ENCODE results near the gene EDRF1.
A peak's percentile ranks its signal among the peaks of the same experiment; 100 is the strongest.

EDRF1 gene, protein sequence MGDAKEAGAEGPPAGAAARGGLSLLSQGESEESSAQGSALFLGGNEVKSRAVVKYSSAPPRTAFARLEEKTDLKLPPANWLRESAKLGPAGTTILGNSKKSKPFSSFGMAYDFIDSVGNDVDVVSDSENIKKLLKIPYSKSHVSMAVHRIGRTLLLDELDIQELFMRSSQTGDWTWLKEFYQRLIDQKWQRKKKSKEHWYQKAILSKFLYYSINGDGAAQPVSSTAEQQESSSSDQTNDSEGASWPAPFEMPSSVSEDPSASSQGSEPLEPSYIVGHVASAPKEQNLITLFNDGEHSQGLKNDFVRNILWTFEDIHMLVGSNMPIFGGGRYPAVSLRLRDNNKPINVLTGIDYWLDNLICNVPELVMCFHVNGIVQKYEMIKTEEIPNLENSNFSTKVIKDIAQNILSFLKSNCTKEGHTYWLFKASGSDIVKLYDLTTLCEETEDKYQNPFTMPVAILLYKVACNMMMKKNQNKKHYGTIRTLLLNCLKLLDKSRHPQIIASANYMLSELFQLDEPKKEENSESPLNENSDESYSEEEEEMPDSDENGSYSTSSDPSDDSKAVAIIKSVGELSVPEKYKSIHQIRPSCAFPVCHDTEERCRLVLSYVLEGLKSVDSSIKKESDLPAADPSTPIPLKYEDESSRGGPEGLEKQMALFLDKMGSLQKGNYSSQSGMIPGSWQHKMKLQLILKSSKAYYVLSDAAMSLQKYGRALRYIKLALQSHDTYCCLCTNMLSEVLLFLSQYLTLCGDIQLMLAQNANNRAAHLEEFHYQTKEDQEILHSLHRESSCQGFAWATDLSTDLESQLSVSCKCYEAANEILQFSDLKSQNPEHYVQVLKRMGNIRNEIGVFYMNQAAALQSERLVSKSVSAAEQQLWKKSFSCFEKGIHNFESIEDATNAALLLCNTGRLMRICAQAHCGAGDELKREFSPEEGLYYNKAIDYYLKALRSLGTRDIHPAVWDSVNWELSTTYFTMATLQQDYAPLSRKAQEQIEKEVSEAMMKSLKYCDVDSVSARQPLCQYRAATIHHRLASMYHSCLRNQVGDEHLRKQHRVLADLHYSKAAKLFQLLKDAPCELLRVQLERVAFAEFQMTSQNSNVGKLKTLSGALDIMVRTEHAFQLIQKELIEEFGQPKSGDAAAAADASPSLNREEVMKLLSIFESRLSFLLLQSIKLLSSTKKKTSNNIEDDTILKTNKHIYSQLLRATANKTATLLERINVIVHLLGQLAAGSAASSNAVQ

DNA sequence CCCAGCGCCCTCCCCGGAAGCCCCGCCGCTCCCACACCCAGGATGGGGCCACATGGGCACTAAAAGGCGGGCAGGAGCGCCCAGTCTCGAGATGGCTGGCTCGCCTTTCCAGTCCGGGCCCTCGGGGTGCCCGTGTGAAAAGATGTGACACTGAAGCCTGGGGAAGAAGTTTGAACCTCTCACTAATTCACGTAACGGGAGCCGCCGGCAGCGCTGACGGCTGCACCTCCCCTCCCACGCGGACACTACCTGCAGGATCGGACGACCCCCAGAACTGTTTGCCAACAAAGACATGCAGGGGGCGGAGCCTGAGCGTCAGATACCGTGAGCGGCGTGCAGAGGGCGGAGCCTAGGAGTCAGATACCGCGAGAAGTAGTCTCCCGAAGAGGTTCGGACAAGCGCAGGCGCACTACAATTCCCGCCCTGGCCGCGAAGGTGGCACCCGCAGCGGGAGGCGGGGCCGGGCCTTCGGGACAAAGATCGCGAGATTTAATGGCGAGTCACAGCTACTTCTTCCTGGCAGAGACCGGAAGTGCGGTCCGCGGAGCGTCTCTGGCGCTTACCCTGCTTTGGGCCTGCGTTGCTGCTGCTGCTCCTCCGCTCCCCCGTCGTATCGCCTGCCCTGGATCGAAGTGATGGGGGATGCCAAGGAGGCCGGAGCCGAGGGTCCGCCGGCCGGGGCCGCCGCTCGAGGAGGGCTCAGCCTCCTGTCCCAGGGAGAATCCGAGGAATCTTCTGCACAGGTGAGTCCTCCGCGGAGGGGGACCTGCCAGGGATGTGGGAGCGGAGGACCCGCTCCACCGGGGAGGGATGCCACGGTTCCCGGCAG is at the start of gene EDRF1:
EDRF1 (plus strand) TSS at position 537 of the 829 bp plus-strand sequence; CDS start at position 636, 99 bp downstream.
- Histone ChIP-seq H3K4me1 (ENCODE audit: control insufficient read depth, insufficient read depth, low read length) (peaks cover 18% of the 10 kb centered on the region), H3K27me3 (ENCODE audit: control insufficient read depth in 1 of 2, insufficient read depth in 2 of 2, low read length in 2 of 2) (no peaks in the 10 kb centered on the region), H3K9ac (ENCODE audit: low read length in 2 of 2) (peak within 1 kb of the TSS; percentile 90 to 99), H3K4me3 (ENCODE audit: low read length in 2 of 2) (peak within 1 kb of the TSS; percentile 94 to 99), H3K36me3 (ENCODE audit: control insufficient read depth in 2 of 2, insufficient read depth in 2 of 2, low read length in 2 of 2) (peaks cover 13 to 22% of the 10 kb centered on the region in 2 donors), H3K9me3 (ENCODE audit: control insufficient read depth in 2 of 2, low read length in 2 of 2) (no peaks in the 10 kb centered on the region), H3K27ac (ENCODE audit: low read length) (peak within 1 kb of the TSS; percentile 84)

DNA sequence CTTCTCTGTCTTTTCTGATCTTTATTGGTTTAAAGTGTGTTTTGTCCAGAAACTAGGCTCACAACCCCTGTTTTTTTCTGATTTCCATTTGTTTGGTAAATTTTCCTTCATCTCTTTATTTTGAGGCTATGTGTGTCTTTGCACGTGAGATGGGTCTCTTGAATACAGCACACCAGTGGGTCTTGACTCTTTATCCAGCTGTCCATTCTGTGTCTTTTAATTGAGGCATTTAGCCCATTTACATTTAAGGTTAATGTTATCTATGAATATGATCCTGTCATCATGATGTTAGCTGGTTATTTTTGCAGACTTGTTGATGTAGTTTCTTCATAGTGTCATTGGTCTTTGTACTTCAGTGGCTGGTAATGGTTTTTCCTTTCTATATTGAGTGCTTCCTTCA is 46.6 kb upstream of the EDRF1 start:
- H3K4me1 ChIP-seq (ENCODE audit: control insufficient read depth, insufficient read depth, low read length) = no peaks in the 10 kb centered on the region
- no peak overlapping the region for H3K4me3 ChIP-seq (ENCODE audit: low read length in 2 of 2)
- no peaks in the 10 kb centered on the region for H3K36me3 ChIP-seq (ENCODE audit: control insufficient read depth in 2 of 2, insufficient read depth in 2 of 2, low read length in 2 of 2)
- peaks cover 0 to 3% of the 10 kb centered on the region in 2 donors for H3K9me3 ChIP-seq (ENCODE audit: control insufficient read depth in 2 of 2, low read length in 2 of 2)
- no peak overlapping the region for H3K27ac ChIP-seq (ENCODE audit: low read length)
- no peaks in the 10 kb centered on the region for H3K27me3 ChIP-seq (ENCODE audit: control insufficient read depth in 1 of 2, insufficient read depth in 2 of 2, low read length in 2 of 2)
- no peak overlapping the region for H3K9ac ChIP-seq (ENCODE audit: low read length in 2 of 2)

DNA sequence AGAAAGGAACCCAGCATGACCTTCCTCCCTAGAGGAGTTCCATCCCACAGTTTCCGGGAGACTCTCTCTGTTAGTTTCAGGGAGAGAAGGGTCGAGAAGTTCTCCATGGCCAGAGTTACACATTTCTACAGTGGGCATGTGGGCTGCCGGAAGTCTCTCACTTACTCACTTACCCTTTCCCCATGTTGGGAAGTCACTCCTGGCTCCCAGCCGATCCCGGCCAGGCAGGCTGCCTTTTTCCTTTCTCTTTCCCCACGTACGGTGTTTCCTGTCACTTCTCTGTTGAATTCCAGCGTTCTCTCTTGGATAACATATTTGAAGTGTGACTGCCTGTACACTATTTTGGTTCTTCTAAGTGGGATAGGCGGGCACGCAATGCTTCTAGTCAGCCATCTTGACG is 40.1 kb upstream of the EDRF1 start:
- no peak overlapping the region for H3K4me3 ChIP-seq (ENCODE audit: low read length in 2 of 2)
- no peaks in the 10 kb centered on the region for H3K36me3 ChIP-seq (ENCODE audit: control insufficient read depth in 2 of 2, insufficient read depth in 2 of 2, low read length in 2 of 2)
- H3K9me3 ChIP-seq (ENCODE audit: control insufficient read depth in 2 of 2, low read length in 2 of 2) = peaks cover 0 to 3% of the 10 kb centered on the region in 2 donors
- H3K9ac ChIP-seq (ENCODE audit: low read length in 2 of 2) = no peak overlapping the region
- H3K27ac ChIP-seq (ENCODE audit: low read length) = no peak overlapping the region
- H3K27me3 ChIP-seq (ENCODE audit: control insufficient read depth in 1 of 2, insufficient read depth in 2 of 2, low read length in 2 of 2) = no peaks in the 10 kb centered on the region
- peaks cover 2% of the 10 kb centered on the region for H3K4me1 ChIP-seq (ENCODE audit: control insufficient read depth, insufficient read depth, low read length)

DNA sequence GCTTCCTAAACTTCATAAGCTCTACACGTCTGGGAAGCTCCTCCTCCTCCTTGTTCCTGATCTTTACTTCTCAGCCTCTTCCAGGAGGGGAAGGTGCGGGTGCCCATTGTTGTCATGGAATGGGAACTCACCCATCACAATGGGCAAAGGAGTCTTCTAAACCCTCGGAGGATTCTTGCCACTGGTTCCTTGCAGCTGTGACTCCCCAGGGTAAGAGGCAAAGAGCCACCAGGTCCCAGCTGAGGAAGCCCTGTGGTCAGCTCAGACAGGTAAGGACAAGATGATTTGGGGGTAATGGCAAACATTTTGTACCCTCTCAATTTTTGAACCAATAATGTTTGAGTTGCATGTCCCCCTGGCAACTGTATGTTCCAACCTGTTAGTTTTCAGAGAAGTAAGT is 36.4 kb upstream of the EDRF1 start, which contains the start of gene TEX36:
TEX36 (minus strand) TSS at position 101 of the 400 bp plus-strand sequence. CDS start 174 bp downstream, outside the sequence.
- H3K9ac ChIP-seq (ENCODE audit: low read length in 2 of 2) = no peak within 1 kb of the TSS
- peaks cover 0 to 2% of the 10 kb centered on the region in 2 donors for H3K27me3 ChIP-seq (ENCODE audit: control insufficient read depth in 1 of 2, insufficient read depth in 2 of 2, low read length in 2 of 2)
- H3K9me3 ChIP-seq (ENCODE audit: control insufficient read depth in 2 of 2, low read length in 2 of 2) = no peaks in the 10 kb centered on the region
- H3K36me3 ChIP-seq (ENCODE audit: control insufficient read depth in 2 of 2, insufficient read depth in 2 of 2, low read length in 2 of 2) = no peaks in the 10 kb centered on the region
- H3K27ac ChIP-seq (ENCODE audit: low read length) = no peak within 1 kb of the TSS
- no peak within 1 kb of the TSS for H3K4me3 ChIP-seq (ENCODE audit: low read length in 2 of 2)
- H3K4me1 ChIP-seq (ENCODE audit: control insufficient read depth, insufficient read depth, low read length) = peaks cover 3% of the 10 kb centered on the region

DNA sequence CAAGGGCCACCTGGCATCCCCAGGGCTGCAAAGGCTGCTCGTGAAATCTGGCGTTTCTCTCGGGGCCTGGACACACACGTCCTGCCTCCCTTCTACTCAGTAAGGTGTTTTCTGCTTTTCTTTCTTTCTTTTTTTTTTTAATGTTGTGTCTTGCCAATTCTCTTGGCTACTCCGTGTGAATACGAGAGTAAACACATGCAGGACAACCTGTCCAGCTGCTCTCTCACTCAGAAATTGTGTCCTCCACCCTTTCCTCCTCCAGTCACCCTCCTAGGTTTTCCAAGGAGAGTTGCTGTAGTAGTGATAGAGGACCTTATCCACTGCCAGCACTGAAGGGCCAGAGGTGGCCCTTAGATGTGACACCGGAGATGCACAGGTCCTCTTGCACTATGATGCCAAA is 35.7 kb upstream of the EDRF1 start:
- H3K4me1 ChIP-seq (ENCODE audit: control insufficient read depth, insufficient read depth, low read length) = peaks cover 3% of the 10 kb centered on the region
- no peaks in the 10 kb centered on the region for H3K9me3 ChIP-seq (ENCODE audit: control insufficient read depth in 2 of 2, low read length in 2 of 2)
- H3K36me3 ChIP-seq (ENCODE audit: control insufficient read depth in 2 of 2, insufficient read depth in 2 of 2, low read length in 2 of 2) = no peaks in the 10 kb centered on the region
- H3K9ac ChIP-seq (ENCODE audit: low read length in 2 of 2) = no peak overlapping the region
- peaks cover 0 to 2% of the 10 kb centered on the region in 2 donors for H3K27me3 ChIP-seq (ENCODE audit: control insufficient read depth in 1 of 2, insufficient read depth in 2 of 2, low read length in 2 of 2)
- no peak overlapping the region for H3K27ac ChIP-seq (ENCODE audit: low read length)
- H3K4me3 ChIP-seq (ENCODE audit: low read length in 2 of 2) = no peak overlapping the region

DNA sequence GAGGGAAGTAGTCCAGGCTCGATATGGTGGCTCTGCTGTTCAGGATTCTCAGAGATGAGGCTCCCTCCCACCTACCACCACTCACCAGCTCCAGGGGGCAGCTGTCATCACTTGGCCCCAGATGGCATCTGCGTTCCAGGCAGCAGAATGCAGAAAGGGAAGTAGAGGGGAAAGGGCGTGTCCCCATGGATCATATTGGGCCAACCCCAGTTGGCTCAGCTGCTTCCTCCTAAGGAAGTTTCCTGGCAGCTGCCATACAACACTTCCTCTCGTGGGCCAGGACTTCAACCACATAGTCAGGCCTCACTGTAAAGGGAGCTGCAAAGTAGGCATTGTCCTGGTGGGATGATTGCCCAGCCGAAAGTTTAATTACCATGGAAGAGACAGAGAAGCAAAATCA is 34.9 kb upstream of the EDRF1 start:
- Histone ChIP-seq H3K27me3 (ENCODE audit: control insufficient read depth in 1 of 2, insufficient read depth in 2 of 2, low read length in 2 of 2) (peaks cover 0 to 2% of the 10 kb centered on the region in 2 donors), H3K27ac (ENCODE audit: low read length) (no peak overlapping the region), H3K9me3 (ENCODE audit: control insufficient read depth in 2 of 2, low read length in 2 of 2) (no peaks in the 10 kb centered on the region), H3K4me1 (ENCODE audit: control insufficient read depth, insufficient read depth, low read length) (peaks cover 3% of the 10 kb centered on the region), H3K9ac (ENCODE audit: low read length in 2 of 2) (no peak overlapping the region), H3K36me3 (ENCODE audit: control insufficient read depth in 2 of 2, insufficient read depth in 2 of 2, low read length in 2 of 2) (no peaks in the 10 kb centered on the region), H3K4me3 (ENCODE audit: low read length in 2 of 2) (no peak overlapping the region)

DNA sequence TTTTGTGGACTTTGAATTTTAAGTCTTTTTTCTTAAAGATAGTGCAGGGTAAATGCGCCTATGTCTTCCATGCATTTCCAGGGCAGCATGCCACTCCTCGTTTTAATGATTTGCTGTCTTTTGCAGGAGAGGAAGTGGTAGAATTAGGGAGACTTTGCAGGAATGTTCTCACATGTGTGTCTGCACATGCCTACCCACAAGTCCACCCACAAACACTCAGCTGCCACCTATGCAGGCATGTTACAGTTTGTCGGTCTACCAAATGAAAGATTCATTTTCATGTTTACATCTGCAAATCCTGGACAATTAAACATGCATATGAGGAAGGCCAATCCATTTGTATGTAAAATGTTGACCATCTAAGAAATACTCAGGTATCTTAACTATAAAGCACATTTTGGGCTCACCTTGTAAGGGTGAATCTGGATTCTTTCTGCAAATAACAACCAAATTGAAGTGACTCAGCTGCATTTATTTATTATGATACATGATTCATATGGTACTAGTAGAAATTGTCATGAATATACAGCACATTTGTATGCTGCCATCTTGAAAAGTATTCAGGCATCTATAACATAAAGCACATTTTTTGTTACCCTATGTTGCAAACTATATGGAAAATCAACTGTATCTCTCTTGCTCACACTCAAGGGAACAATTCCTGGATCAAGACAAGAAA is 31.9 kb upstream of the EDRF1 start:
- Histone ChIP-seq H3K4me3 (ENCODE audit: low read length in 2 of 2) (no peak overlapping the region), H3K9me3 (ENCODE audit: control insufficient read depth in 2 of 2, low read length in 2 of 2) (no peaks in the 10 kb centered on the region), H3K27ac (ENCODE audit: low read length) (no peak overlapping the region), H3K4me1 (ENCODE audit: control insufficient read depth, insufficient read depth, low read length) (peaks cover 3% of the 10 kb centered on the region), H3K36me3 (ENCODE audit: control insufficient read depth in 2 of 2, insufficient read depth in 2 of 2, low read length in 2 of 2) (no peaks in the 10 kb centered on the region), H3K9ac (ENCODE audit: low read length in 2 of 2) (no peak overlapping the region), H3K27me3 (ENCODE audit: control insufficient read depth in 1 of 2, insufficient read depth in 2 of 2, low read length in 2 of 2) (peaks cover 0 to 2% of the 10 kb centered on the region in 2 donors)

DNA sequence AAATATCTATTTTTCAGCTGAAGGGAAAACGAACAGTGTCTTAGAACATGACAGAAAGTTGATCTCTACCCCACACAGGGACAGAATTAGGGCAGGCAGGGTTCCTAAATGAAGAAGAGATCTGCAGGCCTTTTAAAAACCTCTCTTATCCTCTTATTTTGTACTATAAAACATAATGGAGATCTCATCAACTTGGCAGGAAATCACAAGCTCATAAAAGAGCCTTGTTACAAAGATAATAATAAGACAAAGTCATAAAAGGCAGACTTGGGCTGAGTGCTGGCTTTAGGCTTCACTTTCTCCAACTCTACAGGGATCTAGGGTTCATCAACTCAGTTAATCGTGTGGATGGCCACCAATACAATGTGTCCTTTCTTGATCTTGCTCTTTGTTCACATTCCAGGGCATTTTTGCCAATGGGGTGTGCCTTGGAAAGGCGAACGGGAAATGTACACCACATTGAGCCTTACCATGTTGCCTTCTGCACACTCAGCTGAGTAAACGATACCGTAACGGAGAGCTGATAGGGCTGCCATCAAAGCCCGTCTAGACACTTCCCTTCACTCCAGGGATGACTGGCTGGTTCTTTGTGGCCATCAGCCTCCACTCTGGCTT is 29.4 kb upstream of the EDRF1 start:
- Histone ChIP-seq H3K36me3 (ENCODE audit: control insufficient read depth in 2 of 2, insufficient read depth in 2 of 2, low read length in 2 of 2) (no peaks in the 10 kb centered on the region), H3K4me1 (ENCODE audit: control insufficient read depth, insufficient read depth, low read length) (no peaks in the 10 kb centered on the region), H3K9ac (ENCODE audit: low read length in 2 of 2) (no peak overlapping the region), H3K27ac (ENCODE audit: low read length) (no peak overlapping the region), H3K4me3 (ENCODE audit: low read length in 2 of 2) (no peak overlapping the region), H3K27me3 (ENCODE audit: control insufficient read depth in 1 of 2, insufficient read depth in 2 of 2, low read length in 2 of 2) (peaks cover 0 to 2% of the 10 kb centered on the region in 2 donors), H3K9me3 (ENCODE audit: control insufficient read depth in 2 of 2, low read length in 2 of 2) (no peaks in the 10 kb centered on the region)
